Fibroblast of skin of back (primary cell): Measurements from ENCODE around the gene SOAT2. TPM values are rescaled to one million over a fixed set of nuclear protein-coding genes. Genes with fewer than 3 reads are reported as not detected.

ENCODE experiments used
- DNase-seq: peaks from one replicate; pipeline ENCODE4 v3.0.0-alpha.2; 2013
- polyA plus RNA-seq, 2 experiments: library from polyadenylated mRNA; unstranded; fragments of 120-200 nt; gene quantifications; one replicate each; pipeline ENCODE4 v1.2.1, GENCODE V29; 2013; ENCODE audit not compliant: insufficient read length in 2 of 2

SOAT2 gene, protein sequence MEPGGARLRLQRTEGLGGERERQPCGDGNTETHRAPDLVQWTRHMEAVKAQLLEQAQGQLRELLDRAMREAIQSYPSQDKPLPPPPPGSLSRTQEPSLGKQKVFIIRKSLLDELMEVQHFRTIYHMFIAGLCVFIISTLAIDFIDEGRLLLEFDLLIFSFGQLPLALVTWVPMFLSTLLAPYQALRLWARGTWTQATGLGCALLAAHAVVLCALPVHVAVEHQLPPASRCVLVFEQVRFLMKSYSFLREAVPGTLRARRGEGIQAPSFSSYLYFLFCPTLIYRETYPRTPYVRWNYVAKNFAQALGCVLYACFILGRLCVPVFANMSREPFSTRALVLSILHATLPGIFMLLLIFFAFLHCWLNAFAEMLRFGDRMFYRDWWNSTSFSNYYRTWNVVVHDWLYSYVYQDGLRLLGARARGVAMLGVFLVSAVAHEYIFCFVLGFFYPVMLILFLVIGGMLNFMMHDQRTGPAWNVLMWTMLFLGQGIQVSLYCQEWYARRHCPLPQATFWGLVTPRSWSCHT
- polyA plus RNA-seq (2013, experiment 1 of 2; ENCODE audit: insufficient read length), result 0.19 TPM
- 0.07 TPM for polyA plus RNA-seq (2013, experiment 2 of 2; ENCODE audit: insufficient read length)

DNA sequence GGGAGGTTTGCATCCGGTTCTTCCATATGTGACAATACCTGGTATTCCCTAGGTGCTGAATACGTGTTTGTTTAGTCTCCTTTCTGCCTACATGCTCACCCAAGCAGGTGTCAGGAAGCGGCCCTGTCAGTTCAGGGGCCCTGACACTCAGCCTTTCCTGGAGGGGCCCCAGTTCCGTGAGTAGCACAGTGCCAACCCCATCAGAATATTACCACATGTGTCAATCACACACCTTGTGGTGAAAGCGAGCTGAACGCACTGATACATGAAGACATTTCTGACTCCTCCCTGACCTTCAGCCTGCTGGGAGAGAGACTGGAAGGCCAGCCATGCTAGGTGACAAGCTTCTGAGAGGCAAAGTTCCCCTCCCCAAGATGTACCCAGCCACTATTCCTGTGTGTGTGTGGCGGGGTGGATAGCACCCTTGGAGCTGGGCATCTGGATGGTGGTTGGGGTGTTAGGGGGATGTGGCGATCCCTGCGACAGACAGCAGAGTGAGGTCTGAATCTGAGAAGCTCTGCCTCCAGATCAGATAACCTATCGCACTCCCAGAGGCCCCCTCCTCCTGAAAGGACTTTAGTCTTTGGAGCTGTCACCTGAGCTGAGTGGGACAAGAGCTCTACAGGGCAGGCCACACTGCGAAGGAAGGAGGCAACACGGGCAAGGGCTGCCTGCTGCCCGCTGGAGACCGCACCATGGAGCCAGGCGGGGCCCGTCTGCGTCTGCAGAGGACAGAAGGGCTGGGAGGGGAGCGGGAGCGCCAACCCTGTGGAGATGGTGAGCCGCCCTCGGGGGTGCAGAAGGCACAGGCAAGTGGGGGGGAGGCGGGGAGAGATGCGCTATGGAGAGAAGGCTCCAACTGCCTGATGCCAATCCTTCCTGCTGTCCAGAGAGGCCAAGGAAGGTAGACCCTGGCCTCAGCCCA lies at the start of gene SOAT2:
Gene SOAT2 (plus strand): TSS at position 604 of the 925 bp plus-strand sequence. CDS start 92 bp downstream, at position 696.
- DNase-seq, result no peak

DNA sequence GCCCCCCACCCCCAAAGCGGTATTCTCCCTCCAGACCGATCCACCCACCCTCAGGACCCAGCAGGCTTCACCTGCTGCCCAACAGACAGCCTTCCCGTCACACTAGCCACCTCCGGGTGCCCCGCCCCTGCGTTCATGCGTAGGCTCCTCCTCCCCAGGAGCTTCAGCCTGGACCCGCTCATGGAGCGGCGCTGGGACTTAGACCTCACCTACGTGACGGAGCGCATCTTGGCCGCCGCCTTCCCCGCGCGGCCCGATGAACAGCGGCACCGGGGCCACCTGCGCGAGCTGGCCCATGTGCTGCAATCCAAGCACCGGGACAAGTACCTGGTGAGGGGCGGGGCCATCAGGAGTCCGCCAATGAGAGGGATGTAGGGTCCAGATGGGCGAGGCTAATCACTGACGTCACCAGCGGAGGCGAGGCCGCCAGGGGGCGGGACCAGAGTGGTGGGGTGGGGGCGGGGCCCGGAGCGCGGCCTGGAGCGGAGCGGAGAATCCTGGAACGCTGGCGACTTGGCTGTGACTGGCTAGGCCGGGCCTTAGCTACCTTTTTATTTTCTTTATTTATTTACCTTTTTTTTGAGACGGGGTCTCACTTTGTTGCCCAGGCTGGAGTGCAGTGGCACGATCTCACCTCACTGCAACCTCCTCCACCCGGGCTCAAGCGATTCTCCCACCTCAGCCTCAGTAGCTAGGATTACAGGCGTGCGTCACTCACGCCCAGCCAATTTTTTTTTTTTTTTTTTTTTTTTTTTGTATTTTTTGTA lies 49.0 kb upstream of the SOAT2 start:
- peak; percentile 88 for DNase-seq

DNA sequence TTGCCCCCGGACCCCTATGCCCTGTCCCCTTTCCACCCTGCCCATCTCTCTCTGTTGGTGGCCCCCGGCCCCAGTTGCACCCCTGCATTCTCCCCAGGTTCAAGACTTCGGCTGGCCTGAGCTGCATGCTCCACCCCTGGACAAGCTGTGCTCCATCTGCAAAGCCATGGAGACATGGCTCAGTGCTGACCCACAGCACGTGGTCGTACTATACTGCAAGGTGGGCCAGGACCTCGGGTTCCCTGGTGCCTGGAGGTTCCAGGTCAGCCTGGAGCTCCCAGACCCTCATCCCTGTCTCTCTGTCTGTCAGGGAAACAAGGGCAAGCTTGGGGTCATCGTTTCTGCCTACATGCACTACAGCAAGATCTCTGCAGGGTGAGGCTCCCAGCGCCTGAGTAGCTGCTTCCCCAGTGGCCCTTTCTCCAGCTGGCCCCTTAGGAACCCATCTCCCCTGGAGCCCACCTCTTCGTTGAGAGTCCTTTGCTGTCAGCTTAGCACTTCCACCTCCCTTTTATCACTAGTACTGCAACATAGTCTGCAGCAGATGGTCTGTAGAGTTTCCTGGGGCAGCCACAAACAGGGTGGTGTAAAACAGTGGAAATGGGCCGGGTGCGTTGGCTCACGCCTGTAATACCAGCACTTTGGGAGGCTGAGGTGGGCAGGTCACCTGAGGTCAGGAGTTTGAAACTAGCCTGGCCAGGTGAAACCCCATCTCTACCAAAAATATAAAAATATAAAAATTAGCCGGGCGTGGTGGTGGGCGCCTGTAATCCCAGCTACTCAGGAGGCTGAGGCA lies 47.6 kb upstream of the SOAT2 start:
- no peak for DNase-seq

DNA sequence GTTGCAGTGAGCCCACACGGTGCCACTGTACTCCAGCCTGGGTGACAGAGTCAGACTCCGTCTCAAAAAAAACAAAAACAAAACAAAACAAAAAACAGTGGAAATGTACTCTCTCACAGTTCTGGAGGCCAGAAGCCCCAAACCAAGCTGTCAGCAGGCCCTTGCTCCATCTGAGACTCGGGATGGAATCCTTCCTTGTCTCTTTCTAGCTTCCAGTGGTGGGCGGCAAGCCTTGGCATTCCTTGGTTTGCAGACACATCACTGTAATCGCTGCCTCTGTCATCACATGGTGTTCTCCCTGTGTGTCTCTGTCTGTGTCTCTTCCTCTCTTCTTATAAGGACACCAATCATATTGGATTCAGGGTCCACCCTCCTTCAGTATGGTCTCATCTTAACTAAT lies 47.0 kb upstream of the SOAT2 start:
- no peak for DNase-seq

DNA sequence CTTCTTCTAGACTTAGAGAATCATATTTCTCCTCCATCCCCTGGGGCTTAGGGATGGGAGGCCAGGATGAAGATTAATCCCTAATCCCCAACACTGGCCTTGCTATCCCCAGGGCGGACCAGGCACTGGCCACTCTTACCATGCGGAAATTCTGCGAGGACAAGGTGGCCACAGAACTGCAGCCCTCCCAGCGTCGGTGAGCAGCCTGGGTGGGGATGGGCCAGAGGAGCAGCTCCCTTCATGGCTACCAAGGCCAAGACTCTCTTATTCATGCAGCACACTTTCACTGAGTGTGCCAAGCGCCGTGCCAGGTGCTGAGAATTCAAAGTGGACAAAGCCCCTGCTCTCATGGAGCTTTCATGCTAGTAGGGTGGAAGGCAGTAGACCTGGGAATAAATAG lies 46.4 kb upstream of the SOAT2 start:
- no peak for DNase-seq

DNA sequence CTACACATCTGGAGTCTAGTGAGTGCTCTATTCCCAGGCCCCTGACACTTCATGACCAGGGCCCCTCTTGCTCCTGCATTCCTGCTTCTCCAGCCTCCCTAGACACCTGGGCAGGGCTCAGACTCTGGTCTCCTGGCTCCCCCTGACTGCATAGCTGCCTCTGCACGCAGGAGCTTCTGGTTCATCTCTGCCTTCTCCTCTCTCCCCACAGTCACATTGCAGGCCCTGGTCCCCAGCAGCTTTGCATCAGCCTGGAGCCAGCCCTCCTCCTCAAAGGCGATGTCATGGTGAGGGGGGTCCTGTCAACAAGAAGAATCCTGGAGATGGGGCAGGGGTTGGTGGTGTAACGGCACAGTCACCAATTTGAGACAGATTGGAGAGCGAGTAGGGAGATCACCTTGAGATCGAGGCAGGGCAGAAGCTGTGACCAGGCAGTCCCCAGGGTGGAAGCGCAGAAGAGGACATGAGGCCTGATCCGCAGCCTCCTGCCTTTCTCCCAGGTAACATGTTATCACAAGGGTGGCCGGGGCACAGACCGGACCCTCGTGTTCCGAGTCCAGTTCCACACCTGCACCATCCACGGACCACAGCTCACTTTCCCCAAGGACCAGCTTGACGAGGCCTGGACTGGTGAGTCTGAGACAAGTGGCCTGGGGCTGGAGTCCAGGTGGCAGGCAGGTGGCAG lies 45.3 kb upstream of the SOAT2 start:
- DNase-seq, result no peak

DNA sequence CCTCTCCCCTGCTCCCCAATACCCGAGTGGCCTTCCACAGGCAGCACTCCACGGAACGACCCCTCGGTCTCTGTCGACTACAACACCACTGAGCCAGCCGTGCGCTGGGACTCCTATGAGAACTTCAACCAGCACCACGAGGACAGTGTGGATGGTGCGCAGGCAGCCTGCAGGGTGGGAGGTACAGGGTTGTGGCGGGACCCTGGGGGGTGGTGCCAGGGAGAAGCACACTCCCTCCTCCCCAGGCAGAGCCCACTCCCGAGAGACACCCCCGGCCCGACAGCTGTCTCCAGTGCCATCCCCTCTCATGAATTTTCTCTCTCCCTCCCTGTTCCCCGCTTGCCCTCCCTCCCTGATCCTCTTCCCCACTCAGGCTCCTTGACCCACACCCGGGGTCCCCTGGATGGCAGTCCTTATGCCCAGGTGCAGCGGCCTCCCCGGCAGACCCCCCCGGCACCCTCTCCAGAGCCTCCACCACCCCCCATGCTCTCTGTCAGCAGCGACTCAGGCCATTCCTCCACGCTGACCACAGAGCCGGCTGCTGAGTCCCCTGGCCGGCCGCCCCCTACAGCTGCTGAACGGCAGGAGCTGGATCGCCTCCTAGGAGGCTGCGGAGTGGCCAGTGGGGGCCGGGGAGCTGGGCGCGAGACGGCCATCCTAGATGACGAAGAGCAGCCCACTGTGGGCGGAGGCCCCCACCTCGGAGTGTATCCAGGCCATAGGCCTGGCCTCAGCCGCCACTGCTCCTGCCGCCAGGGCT lies 44.4 kb upstream of the SOAT2 start:
- no peak for DNase-seq

DNA sequence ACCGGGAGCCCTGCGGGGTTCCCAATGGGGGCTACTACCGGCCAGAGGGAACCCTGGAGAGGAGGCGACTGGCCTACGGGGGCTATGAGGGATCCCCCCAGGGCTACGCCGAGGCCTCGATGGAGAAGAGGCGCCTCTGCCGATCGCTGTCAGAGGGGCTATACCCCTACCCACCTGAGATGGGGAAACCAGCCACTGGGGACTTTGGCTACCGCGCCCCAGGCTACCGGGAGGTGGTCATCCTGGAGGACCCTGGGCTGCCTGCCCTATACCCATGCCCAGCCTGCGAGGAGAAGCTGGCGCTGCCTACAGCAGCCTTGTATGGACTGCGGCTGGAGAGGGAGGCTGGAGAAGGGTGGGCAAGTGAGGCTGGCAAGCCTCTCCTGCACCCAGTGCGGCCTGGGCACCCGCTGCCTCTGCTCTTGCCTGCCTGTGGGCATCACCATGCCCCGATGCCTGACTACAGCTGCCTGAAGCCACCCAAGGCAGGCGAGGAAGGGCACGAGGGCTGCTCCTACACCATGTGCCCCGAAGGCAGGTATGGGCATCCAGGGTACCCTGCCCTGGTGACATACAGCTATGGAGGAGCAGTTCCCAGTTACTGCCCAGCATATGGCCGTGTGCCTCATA lies 43.7 kb upstream of the SOAT2 start:
- DNase-seq, result no peak

DNA sequence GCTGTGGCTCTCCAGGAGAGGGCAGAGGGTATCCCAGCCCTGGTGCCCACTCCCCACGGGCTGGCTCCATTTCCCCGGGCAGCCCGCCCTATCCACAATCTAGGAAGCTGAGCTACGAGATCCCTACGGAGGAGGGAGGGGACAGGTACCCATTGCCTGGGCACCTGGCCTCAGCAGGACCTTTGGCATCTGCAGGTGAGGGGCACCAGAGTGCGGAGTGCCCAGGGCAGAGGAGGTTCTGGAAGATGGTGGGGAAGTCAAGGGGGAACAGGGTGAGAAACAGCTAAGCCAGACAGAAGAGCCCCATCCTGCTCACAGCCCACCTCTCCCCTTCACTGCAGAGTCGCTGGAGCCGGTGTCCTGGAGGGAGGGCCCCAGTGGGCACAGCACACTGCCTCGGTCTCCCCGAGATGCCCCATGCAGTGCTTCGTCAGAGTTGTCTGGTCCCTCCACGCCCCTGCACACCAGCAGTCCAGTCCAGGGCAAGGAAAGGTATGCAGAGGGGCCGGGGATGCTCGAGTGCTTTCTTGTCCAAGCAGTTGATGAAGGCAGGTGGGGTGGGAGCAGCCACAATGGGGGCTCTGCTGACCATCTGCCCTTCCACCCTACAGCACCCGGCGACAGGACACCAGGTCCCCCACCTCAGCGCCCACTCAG lies 43.1 kb upstream of the SOAT2 start:
- no peak for DNase-seq

DNA sequence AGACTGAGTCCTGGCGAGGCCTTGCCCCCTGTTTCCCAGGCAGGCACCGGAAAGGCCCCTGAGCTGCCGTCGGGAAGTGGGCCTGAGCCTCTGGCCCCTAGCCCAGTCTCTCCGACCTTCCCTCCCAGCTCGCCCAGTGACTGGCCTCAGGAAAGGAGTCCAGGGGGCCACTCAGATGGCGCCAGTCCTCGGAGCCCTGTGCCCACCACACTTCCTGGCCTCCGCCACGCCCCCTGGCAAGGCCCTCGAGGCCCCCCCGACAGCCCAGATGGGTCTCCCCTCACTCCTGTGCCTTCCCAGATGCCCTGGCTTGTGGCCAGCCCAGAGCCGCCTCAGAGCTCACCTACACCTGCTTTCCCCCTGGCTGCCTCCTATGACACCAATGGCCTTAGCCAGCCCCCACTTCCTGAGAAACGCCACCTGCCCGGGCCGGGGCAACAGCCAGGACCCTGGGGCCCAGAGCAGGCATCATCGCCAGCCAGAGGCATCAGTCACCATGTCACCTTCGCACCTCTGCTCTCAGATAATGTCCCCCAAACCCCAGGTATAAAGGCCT lies 42.5 kb upstream of the SOAT2 start:
- no peak for DNase-seq

DNA sequence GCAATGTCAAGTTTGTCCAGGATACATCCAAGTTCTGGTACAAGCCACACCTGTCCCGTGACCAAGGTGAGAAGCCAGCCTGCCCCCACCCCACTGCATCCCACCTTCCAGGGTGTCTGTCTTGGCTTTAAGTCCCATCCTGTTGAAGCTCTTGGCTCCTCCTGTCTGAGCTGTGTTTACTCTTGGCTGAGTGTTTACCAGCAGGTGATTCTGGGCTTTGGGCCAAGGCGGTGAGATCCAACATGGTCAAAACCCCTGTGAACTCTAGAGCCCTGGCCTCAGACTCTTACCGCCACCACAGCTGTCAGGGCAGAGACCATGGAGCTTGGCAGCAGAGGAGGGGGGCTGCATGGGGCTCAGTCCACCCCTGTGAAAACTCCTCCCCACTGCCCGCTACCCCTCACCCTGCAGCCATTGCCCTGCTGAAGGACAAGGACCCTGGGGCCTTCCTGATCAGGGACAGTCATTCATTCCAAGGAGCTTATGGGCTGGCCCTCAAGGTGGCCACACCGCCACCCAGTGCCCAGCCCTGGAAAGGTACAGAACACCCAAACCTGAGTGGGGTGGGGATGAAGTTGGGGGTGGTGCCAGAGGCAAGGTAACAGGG lies 41.8 kb upstream of the SOAT2 start:
- no peak for DNase-seq

DNA sequence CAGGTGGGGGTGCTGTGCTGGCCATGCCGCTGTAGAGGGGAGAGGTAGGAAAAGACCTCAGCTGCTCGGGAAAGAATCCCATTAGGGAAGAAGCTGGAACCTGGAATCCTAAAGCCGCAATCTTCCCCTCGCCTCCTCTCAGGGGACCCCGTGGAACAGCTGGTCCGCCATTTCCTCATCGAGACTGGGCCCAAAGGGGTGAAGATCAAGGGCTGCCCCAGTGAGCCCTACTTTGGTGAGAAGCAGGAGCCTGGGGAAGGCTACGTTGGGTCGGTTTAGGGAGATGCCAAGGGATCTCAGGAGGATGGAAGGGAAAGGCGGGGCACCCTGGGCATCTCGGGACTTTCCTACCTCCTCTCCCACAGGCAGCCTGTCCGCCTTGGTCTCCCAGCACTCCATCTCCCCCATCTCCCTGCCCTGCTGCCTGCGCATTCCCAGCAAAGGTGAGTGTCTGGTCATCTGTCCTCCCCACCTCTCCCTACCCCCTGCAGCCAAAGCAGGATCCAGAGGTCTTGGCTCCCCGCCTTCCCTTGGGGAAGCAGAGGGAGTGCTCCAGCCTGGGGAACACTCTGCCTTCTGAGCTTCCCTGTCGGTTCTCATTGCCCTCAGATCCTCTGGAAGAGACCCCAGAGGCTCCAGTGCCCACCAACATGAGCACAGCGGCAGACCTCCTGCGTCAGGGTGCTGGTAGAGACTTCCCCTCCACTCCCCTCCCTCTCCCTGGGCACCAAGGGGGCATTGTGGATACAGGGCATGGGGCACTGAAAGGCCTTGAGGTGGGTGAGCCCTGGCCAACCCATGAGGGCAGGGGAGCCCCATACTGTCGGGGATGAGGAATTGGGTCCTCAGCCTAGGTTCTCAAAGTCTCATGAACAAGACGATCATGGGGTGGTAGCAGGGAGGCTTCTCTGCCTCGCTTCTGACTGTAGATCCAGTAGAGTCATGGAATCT lies 41.0 kb upstream of the SOAT2 start:
- no peak for DNase-seq

DNA sequence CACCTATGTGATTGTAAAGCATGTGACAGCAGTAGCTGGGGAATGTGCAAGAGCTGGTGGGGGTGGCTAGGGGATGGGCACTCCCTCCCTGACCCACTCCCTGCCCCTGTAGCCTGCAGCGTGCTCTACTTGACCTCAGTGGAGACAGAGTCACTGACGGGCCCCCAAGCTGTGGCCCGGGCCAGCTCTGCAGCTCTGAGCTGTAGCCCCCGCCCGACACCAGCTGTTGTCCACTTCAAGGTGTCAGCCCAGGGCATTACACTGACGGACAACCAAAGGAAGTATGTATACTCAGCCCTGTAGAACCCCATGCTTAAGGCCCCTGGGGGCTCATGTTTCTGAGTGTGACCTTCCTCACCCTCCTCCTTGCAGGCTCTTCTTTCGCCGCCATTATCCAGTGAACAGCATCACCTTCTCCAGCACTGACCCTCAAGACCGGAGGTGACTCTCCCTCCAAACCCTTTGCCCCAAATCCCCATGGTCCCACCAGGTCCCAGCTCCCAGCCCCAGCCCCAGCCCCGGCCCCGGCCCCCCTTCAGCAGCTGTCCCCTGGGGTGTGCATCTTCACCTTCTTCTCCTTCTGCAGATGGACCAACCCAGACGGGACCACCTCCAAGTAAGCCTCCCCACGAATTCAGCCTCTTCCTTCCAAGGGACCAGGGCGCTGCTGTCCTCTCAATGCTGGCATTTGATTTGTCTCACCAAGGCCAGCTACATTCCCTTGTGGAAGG lies 40.1 kb upstream of the SOAT2 start:
- no peak for DNase-seq

DNA sequence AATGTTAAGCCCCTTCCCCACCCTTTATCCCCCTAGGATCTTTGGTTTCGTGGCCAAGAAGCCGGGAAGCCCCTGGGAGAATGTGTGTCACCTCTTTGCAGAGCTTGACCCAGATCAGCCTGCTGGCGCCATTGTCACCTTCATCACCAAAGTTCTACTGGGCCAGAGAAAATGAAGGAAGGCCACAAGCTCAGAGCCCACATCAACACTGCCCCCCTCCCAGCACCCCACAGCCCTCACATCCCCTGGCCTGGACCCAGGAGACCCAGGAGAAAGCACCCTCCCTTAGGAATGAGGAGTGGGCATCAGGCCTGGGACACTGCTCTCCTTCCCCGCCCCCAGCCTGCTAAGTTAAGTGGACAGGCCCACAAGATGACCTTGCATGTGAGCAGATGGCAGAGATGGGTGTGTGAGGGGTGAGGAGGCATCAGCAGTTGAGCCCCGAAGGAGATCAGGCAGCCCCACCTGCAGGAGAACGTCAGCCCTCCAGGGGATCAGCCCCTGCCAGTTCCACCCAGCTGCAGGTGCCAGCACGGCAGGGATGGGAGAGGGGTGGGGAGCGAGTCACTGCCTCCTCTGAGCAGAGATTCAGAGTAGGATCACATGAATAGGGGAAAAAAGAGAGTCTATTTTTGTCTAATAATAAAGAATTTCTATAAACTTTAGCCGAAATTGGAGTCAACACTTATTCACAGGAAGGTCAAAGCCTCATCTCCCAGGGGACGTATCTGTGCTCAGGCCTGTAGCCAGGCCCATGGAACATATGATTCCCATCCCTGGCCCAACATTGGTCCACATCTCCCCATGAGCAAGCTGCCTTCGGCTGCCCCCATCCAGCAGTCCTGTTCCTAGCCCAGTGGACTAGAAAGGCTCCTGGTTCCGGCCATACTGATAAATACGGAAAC lies 39.3 kb upstream of the SOAT2 start:
- peak; percentile 72 for DNase-seq
